ENCODE results near the gene JDP2.

The JDP2 gene

DNA sequence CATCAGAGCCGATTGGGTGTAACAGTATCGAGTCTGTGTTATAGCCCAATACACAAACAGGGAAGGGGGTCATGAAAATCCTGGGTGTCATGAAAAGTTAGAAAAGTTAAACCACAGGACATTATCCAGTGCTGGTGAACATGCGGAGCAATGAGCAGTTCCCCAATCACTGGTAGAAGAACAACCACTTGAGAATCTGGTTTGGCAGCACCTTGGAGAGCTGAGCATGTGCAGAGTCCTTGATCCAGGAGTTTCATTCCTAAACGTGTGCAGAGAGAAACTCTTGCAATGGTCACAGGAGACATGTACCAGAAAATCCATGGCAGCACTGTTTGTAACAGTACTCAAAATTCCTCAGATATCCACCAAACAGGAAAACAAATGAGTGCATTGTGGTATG, 23.0 kb upstream of the JDP2 start:
- Mint-ChIP-seq H3K27ac (no peak overlapping the region), H3K4me3 (no peak overlapping the region), H3K27me3 (ENCODE audit: low read depth) (peaks cover 4% of the 10 kb centered on the region), H3K36me3 (ENCODE audit: low read depth) (no peaks in the 10 kb centered on the region), H3K4me1 (peaks cover 39% of the 10 kb centered on the region), H3K9me3 (no peaks in the 10 kb centered on the region)
- no peak for TF ChIP-seq CTCF (IDR thresholded peaks at IDR 0.05; ENCODE audit: unreplicated experiment in 3 of 3)

DNA sequence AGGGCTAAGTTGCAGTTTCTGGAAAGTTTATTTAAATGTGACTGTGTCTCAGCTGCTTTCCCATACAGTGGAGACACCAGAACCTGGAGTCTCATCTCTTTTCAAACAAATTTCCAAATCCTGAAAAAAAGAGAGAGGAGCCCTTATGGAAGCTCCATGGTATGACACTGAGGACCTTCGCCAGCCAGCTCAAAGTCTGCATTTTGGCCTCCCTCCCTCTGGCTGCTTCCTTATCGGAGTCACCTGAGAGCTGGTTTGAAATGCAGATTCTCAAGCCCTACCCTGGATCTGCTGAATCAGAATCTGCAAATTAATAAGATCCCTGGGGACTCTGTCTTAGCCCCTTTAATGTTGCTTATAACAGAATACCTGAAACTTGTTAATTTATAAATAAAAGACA, 21.7 kb upstream of the JDP2 start:
- no peak overlapping the region for H3K4me3 Mint-ChIP-seq
- H3K4me1 Mint-ChIP-seq, result peaks cover 36% of the 10 kb centered on the region
- no peak overlapping the region for H3K27ac Mint-ChIP-seq
- peaks cover 4% of the 10 kb centered on the region for H3K27me3 Mint-ChIP-seq (ENCODE audit: low read depth)
- no peaks in the 10 kb centered on the region for H3K36me3 Mint-ChIP-seq (ENCODE audit: low read depth)
- no peak for TF ChIP-seq CTCF (IDR thresholded peaks at IDR 0.05; ENCODE audit: unreplicated experiment in 3 of 3)
- no peaks in the 10 kb centered on the region for H3K9me3 Mint-ChIP-seq

GRCh38 chr14:75406856-75407255, 21.0 kb upstream of the JDP2 start:
- peaks cover 31% of the 10 kb centered on the region for H3K4me1 Mint-ChIP-seq
- no peaks in the 10 kb centered on the region for H3K36me3 Mint-ChIP-seq (ENCODE audit: low read depth)
- H3K4me3 Mint-ChIP-seq, result no peak overlapping the region
- no peaks in the 10 kb centered on the region for H3K9me3 Mint-ChIP-seq
- TF ChIP-seq CTCF (IDR thresholded peaks at IDR 0.05; ENCODE audit: unreplicated experiment in 3 of 3), result no peak
- peaks cover 4% of the 10 kb centered on the region for H3K27me3 Mint-ChIP-seq (ENCODE audit: low read depth)
- no peak overlapping the region for H3K27ac Mint-ChIP-seq

DNA sequence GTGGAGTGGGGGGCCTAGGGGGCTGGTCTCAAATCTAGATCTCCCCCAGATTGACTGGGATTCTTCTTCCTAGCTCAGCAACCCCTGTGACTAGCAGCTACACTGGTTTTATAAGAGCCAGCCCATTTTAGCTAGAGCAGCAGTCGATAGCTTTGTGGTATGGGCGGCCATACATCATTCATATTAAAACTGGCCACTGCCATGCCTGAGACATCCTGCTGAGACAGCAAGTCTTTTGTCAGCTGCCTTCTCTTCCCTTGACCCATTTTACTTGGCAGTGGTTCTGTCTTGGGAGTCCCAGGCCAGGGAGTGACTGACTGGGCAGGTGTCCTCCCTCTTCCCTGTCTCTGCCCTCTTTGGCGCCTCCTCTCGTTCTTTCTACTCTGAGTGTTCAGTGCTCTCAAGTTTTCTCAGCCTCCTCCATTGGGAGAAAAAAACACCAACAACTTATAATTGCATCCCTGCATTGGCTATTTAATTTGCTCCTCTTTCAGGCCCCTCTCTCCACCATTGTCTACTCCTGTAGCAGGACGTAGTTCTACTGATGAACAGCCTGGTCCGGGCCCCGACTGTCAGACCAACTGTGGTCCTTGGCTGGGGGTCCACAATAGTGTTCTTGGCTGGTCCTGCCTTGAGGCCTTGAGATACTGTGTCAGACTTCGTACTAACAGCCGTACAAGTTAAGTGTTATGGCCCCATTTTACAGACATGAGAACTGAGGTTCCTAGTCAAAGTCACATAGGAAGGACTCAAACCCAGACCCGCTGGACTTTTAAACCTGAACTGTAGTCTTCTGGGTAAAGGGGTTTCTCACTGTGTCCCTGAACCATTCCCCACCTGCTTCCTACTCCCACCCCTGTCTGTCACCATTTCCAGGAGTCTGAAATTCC, 18.3 kb upstream of the JDP2 start:
- no peak for TF ChIP-seq CTCF (IDR thresholded peaks at IDR 0.05; ENCODE audit: unreplicated experiment in 3 of 3)
- no peaks in the 10 kb centered on the region for H3K36me3 Mint-ChIP-seq (ENCODE audit: low read depth)
- H3K9me3 Mint-ChIP-seq, result peaks cover 4% of the 10 kb centered on the region
- peak overlapping the region; percentile 12 to 71 (median 18) for H3K27ac Mint-ChIP-seq
- H3K27me3 Mint-ChIP-seq (ENCODE audit: low read depth), result peaks cover 2% of the 10 kb centered on the region
- H3K4me1 Mint-ChIP-seq, result peaks cover 24% of the 10 kb centered on the region
- H3K4me3 Mint-ChIP-seq, result no peak overlapping the region

GRCh38 chr14:75411214-75411540, 16.6 kb upstream of the JDP2 start:
- no peak overlapping the region for H3K4me3 Mint-ChIP-seq
- H3K27ac Mint-ChIP-seq, result peak overlapping the region in 2 of 3 experiments; percentile 13 to 79
- H3K4me1 Mint-ChIP-seq, result peaks cover 24% of the 10 kb centered on the region
- H3K9me3 Mint-ChIP-seq, result peaks cover 4% of the 10 kb centered on the region
- no peak for TF ChIP-seq CTCF (IDR thresholded peaks at IDR 0.05; ENCODE audit: unreplicated experiment in 3 of 3)
- no peaks in the 10 kb centered on the region for H3K27me3 Mint-ChIP-seq (ENCODE audit: low read depth)
- H3K36me3 Mint-ChIP-seq (ENCODE audit: low read depth), result no peaks in the 10 kb centered on the region

DNA sequence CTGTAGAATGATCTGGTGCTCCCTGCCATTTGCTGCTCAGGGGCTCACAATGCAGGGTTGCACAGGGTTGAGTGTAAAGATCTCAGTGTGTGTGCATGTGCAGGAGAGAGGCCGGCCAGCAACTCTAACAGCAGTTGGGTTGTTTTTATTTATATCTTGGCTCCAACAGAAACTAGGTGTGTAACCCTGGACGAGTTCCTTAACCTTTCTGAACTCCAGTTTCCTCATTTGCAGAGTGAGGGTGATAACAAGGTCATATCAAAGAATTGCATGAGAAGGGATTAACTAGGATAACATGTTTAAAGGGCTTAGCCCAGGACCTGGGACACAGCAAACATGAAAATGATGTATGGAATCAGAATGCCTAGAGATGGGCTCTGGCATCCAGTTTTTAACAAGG, 14.8 kb upstream of the JDP2 start:
- Mint-ChIP-seq H3K27ac (no peak overlapping the region), H3K9me3 (peaks cover 4% of the 10 kb centered on the region), H3K4me3 (no peak overlapping the region), H3K36me3 (ENCODE audit: low read depth) (no peaks in the 10 kb centered on the region), H3K27me3 (ENCODE audit: low read depth) (peaks cover under 1% of the 10 kb centered on the region), H3K4me1 (peaks cover 26% of the 10 kb centered on the region)
- no peak for TF ChIP-seq CTCF (IDR thresholded peaks at IDR 0.05; ENCODE audit: unreplicated experiment in 3 of 3)
